HG02938 (cell line): Measurements from ENCODE around the gene KCTD12.

Experiments used
- ATAC-seq: cut with Tn5 transposase; IDR thresholded peaks from one replicate; pipeline ENCODE4 v1.9.1; 2021; ENCODE audit warnings: mild to moderate bottlenecking, moderate library complexity; ENCODE audit not compliant: unreplicated experiment

The KCTD12 gene

GRCh38 chr13:76860706-76861105 lies 25.5 kb downstream of the KCTD12 start:
- ATAC-seq, result no peak

GRCh38 chr13:76854894-76855293 lies 31.3 kb downstream of the KCTD12 start:
- ATAC-seq, result no peak

- no peak for ATAC-seq
Measured at GRCh38 chr13:76853921-76854608, 32.1 kb downstream of the KCTD12 start.

GRCh38 chr13:76853481-76853880 lies 32.7 kb downstream of the KCTD12 start:
- ATAC-seq, result no peak

- no peak for ATAC-seq
Measured at GRCh38 chr13:76852986-76853385, 33.2 kb downstream of the KCTD12 start.

GRCh38 chr13:76851961-76852360 lies 34.2 kb downstream of the KCTD12 start:
- no peak for ATAC-seq

- ATAC-seq, result no peak
Measured at GRCh38 chr13:76849493-76849892, 36.7 kb downstream of the KCTD12 start.

- ATAC-seq, result no peak
Measured at GRCh38 chr13:76848596-76848995, 37.6 kb downstream of the KCTD12 start.

- ATAC-seq, result no peak
Measured at GRCh38 chr13:76846363-76846762, 39.8 kb downstream of the KCTD12 start.

- ATAC-seq, result no peak
Measured at GRCh38 chr13:76845865-76846264, 40.3 kb downstream of the KCTD12 start.

- ATAC-seq, result no peak
Measured at GRCh38 chr13:76845367-76845766, 40.8 kb downstream of the KCTD12 start.

GRCh38 chr13:76837801-76838200 lies 48.4 kb downstream of the KCTD12 start:
- ATAC-seq, result no peak

- no peak for ATAC-seq
Measured at GRCh38 chr13:76836311-76836710, 49.9 kb downstream of the KCTD12 start.

GRCh38 chr13:76833441-76833954 lies 52.7 kb downstream of the KCTD12 start:
- no peak for ATAC-seq

- no peak for ATAC-seq
Measured at GRCh38 chr13:76832258-76832988, 53.8 kb downstream of the KCTD12 start.

- ATAC-seq, result no peak
Measured at GRCh38 chr13:76830805-76831204, 55.4 kb downstream of the KCTD12 start.
